Hematopoietic multipotent progenitor cell treated with erythropoietin and hydrocortisone succinate and interleukin-3 and kit ligand, for 8 days (in vitro differentiated cells): Measurements from ENCODE around the gene NDUFAF3.

Experiments
- DNase-seq: peaks from one replicate; pipeline ENCODE4 v3.0.0-alpha.2; 2015

The NDUFAF3 gene

GRCh38 chr3:49021813-49022687 lies at the start of gene NDUFAF3:
Gene NDUFAF3, plus strand, starts transcription at chr3:49022121. Its CDS starts 24 bp downstream, at chr3:49022145.
- DNase-seq = peak; percentile 89

- DNase-seq = no peak
Observed at GRCh38 chr3:48974076-48974864, 47.7 kb upstream of the NDUFAF3 start.

- DNase-seq = no peak
Observed at GRCh38 chr3:48979451-48979850, 42.5 kb upstream of the NDUFAF3 start.

- no peak for DNase-seq
Observed at GRCh38 chr3:48980295-48980694, 41.6 kb upstream of the NDUFAF3 start.

- no peak for DNase-seq
Observed at GRCh38 chr3:48982016-48982415, 39.9 kb upstream of the NDUFAF3 start.

GRCh38 chr3:48982686-48983085 lies 39.2 kb upstream of the NDUFAF3 start:
- DNase-seq = no peak

- no peak for DNase-seq
Observed at GRCh38 chr3:48983096-48983495, 38.8 kb upstream of the NDUFAF3 start.

GRCh38 chr3:48984663-48985062 lies 37.3 kb upstream of the NDUFAF3 start:
- DNase-seq = no peak

- DNase-seq = no peak
Observed at GRCh38 chr3:48985831-48986376, 36.0 kb upstream of the NDUFAF3 start.

GRCh38 chr3:48989126-48989795 lies 32.7 kb upstream of the NDUFAF3 start:
- no peak for DNase-seq

- DNase-seq = peak; percentile 89
Observed at GRCh38 chr3:48989796-48990635, 31.9 kb upstream of the NDUFAF3 start, which contains the start of gene P4HTM. Gene P4HTM, plus strand, starts transcription at chr3:48990241. Its CDS starts 16 bp downstream, at chr3:48990257.

GRCh38 chr3:48990636-48991469 lies 31.1 kb upstream of the NDUFAF3 start:
- DNase-seq = peak; percentile 63

- DNase-seq = no peak
Observed at GRCh38 chr3:48991851-48992545, 29.9 kb upstream of the NDUFAF3 start.

- no peak for DNase-seq
Observed at GRCh38 chr3:48993834-48994233, 28.1 kb upstream of the NDUFAF3 start.

- DNase-seq = no peak
Observed at GRCh38 chr3:48996640-48997039, 25.3 kb upstream of the NDUFAF3 start.

GRCh38 chr3:48997102-48997635 lies 24.8 kb upstream of the NDUFAF3 start:
- DNase-seq = no peak

GRCh38 chr3:48997714-48998637 lies 23.9 kb upstream of the NDUFAF3 start:
- DNase-seq = no peak

- no peak for DNase-seq
Observed at GRCh38 chr3:48999085-48999858, 22.6 kb upstream of the NDUFAF3 start.
